K562 (cell line): Measurements from ENCODE around the gene H2AZ2. TPM values are rescaled to one million over a fixed set of nuclear protein-coding genes. Genes with fewer than 3 reads are reported as not detected.

Source experiments
- BACH1 ChIP-seq: fragments of 200-800 bp; sonication (Bioruptor generic); IDR thresholded peaks from 2 replicates; pipeline ENCODE4 v1.6.1; 2016; ENCODE audit warnings: missing genetic modification characterization, missing compliant biosample characterization
- BRF2 ChIP-seq: IDR thresholded peaks from 3 replicates; pipeline ENCODE4 v1.6.1; 2011; ENCODE audit warnings: borderline replicate concordance, mild to moderate bottlenecking; ENCODE audit not compliant: insufficient read length, insufficient read depth
- POLR3G ChIP-seq: IDR thresholded peaks from 2 replicates; pipeline ENCODE4 v1.6.1; 2011; ENCODE audit not compliant: insufficient read length, insufficient replicate concordance; ENCODE audit errors: extremely low read depth
- polyA plus RNA-seq, 8 experiments: library from polyadenylated mRNA; depleted of rRNA in 4 of 8; stranded (reverse) in 5 of 8; unstranded in 3 of 8; fragments of >200 nt; fragmentation: Nextera tagmentation in 2 of 8; fragmentation: Illumina TruSeq in 1 of 8; extraction: Ambion mirVana in 2 of 8; extraction: Trizol in 1 of 8; gene quantifications; 2 replicates each; pipeline versions ENCODE4 v1.2.1 to v1.2.3, GENCODE V29; 2011 to 2014; ENCODE audit warnings: inconsistent platforms in 1 of 8, missing spikeins in 1 of 8
- total RNA-seq, 7 experiments: library from RNA; depleted of rRNA in 6 of 7; stranded (reverse); fragments of >200 nt in 6 of 7; fragmentation: Illumina TruSeq in 2 of 7; extraction: Trizol in 2 of 7; gene quantifications; 2 replicates each; pipeline versions ENCODE4 v1.2.1 to v1.2.3, GENCODE V29; 2011 to 2021; ENCODE audit warnings: low replicate concordance in 1 of 7
- TF ChIP-seq, protein P1 (sequence below): fragments of 250-450 bp; sonication (Bioruptor Pico); IDR thresholded peaks from 2 replicates; pipeline ENCODE4 v1.8.0; 2021; ENCODE audit warnings: borderline replicate concordance, mild to moderate bottlenecking, moderate library complexity; ENCODE audit not compliant: poor library complexity, severe bottlenecking
- TF ChIP-seq, protein P2 (sequence below): fragments of 250-450 bp; sonication (Bioruptor Pico); IDR thresholded peaks from 2 replicates; pipeline ENCODE4 v1.8.0; 2022; ENCODE audit warnings: moderate library complexity, mild to moderate bottlenecking, inconsistent platforms
- TF ChIP-seq, protein P3 (sequence below): fragments of 150-350 bp; IDR thresholded peaks from 2 replicates; pipeline ENCODE4 v1.6.1; 2014; ENCODE audit warnings: low read depth, mild to moderate bottlenecking, low read length, borderline replicate concordance

H2AZ2 gene
- total and polyA plus RNA-seq, 9 of the 15 experiments (the other 6 are each of a cell fraction or from before 2014, with no cell fraction given): 105 to 382 (median 286) TPM

DNA sequence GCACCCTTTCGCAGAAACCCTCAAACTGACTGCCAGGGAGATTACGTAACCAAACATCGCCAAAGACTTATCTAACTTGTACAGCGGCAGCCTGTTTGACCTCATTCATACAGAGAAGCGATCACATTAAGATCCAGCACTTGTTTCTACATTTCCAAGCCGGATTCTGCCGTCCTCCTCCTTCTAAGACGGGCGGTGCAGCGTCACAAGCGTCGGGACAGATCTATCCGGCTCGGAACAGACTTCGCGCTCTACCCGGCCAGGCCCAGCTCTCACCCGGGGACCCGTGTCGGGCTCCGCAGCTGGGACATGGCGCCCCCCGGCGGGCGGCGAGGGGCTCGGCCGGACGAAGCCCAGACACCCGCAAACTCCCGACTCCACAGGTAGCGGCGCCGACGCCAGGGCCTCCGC is 373 bp downstream of the H2AZ2 start (continued):
- no peak for TF ChIP-seq BACH1 (tag)
- TF ChIP-seq, protein P1, sequence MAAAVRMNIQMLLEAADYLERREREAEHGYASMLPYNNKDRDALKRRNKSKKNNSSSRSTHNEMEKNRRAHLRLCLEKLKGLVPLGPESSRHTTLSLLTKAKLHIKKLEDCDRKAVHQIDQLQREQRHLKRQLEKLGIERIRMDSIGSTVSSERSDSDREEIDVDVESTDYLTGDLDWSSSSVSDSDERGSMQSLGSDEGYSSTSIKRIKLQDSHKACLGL: no peak
- TF ChIP-seq BRF2: no peak
- TF ChIP-seq, protein P2, sequence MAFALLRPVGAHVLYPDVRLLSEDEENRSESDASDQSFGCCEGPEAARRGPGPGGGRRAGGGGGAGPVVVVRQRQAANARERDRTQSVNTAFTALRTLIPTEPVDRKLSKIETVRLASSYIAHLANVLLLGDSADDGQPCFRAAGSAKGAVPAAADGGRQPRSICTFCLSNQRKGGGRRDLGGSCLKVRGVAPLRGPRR (CRISPR knock-in tag): no peak
- TF ChIP-seq, protein P3, sequence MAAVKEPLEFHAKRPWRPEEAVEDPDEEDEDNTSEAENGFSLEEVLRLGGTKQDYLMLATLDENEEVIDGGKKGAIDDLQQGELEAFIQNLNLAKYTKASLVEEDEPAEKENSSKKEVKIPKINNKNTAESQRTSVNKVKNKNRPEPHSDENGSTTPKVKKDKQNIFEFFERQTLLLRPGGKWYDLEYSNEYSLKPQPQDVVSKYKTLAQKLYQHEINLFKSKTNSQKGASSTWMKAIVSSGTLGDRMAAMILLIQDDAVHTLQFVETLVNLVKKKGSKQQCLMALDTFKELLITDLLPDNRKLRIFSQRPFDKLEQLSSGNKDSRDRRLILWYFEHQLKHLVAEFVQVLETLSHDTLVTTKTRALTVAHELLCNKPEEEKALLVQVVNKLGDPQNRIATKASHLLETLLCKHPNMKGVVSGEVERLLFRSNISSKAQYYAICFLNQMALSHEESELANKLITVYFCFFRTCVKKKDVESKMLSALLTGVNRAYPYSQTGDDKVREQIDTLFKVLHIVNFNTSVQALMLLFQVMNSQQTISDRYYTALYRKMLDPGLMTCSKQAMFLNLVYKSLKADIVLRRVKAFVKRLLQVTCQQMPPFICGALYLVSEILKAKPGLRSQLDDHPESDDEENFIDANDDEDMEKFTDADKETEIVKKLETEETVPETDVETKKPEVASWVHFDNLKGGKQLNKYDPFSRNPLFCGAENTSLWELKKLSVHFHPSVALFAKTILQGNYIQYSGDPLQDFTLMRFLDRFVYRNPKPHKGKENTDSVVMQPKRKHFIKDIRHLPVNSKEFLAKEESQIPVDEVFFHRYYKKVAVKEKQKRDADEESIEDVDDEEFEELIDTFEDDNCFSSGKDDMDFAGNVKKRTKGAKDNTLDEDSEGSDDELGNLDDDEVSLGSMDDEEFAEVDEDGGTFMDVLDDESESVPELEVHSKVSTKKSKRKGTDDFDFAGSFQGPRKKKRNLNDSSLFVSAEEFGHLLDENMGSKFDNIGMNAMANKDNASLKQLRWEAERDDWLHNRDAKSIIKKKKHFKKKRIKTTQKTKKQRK: no peak
- no peak for TF ChIP-seq POLR3G
